SK-N-MC (cell line): Measurements from ENCODE around the gene TMEM223.
"Not testable (repeated sequence)": the region's sequence is repeated elsewhere in the genome, so short reads cannot be mapped to it uniquely, and the experiment has no call there.

ENCODE experiments used
- DNase-seq: peaks from one replicate; pipeline ENCODE4 v3.0.0-alpha.2; 2011; ENCODE audit warnings: low read depth, low spot score
- H3K27ac ChIP-seq: fragments of 200-600 bp; sonication (generic); 2 replicates; pipeline ENCODE4 v1.5.1; 2016; ENCODE audit warnings: mixed run types
- H3K36me3 ChIP-seq: fragments of 200-600 bp; sonication (generic); 2 replicates; pipeline ENCODE4 v1.6.1; 2017; ENCODE audit warnings: antibody characterized with exemption, low read length, mixed read lengths; ENCODE audit not compliant: insufficient read depth
- H3K4me3 ChIP-seq: fragments of 200-600 bp; sonication (generic); 2 replicates; pipeline ENCODE4 v1.5.1; 2016
- H3K9ac ChIP-seq: fragments of 200-600 bp; sonication (generic); 2 replicates; pipeline ENCODE4 v1.8.0; 2017; ENCODE audit warnings: mixed run types, mixed read lengths; ENCODE audit not compliant: insufficient read length
- H3K9me3 ChIP-seq: fragments of 200-600 bp; sonication (generic); 2 replicates; pipeline ENCODE4 v1.6.1; 2017; ENCODE audit warnings: low read depth, mild to moderate bottlenecking, antibody characterized with exemption, low read length, moderate library complexity, mixed read lengths
- EZH2 ChIP-seq: fragments of 200-600 bp; sonication (generic); IDR thresholded peaks from one replicate; pipeline ENCODE4 v1.6.1; 2017; ENCODE audit warnings: antibody characterized with exemption
- FOXP2 ChIP-seq: optimal IDR thresholded peaks from 2 replicates; pipeline ENCODE3; 2011; ENCODE audit warnings: mild to moderate bottlenecking, moderate library complexity; ENCODE audit not compliant: insufficient read depth; ENCODE audit errors: extremely low read length, control extremely low read depth
- POLR2AphosphoS5 ChIP-seq: IDR thresholded peaks from 2 replicates; pipeline ENCODE4 v1.6.1; 2012; ENCODE audit warnings: mild to moderate bottlenecking, low read depth, low read length, borderline replicate concordance

TMEM223 gene

GRCh38 chr11:62830904-62831519, 39.2 kb upstream of the TMEM223 start:
- TF ChIP-seq FOXP2 (no peak), POLR2AphosphoS5 (no peak), EZH2 (no peak)
- no peaks in the 10 kb centered on the region for H3K9me3 ChIP-seq
- peaks cover 31% of the 10 kb centered on the region for H3K36me3 ChIP-seq
- H3K4me3 ChIP-seq: peak overlapping the region; percentile 94
- H3K9ac ChIP-seq: peak overlapping the region; percentile 92
- no peak for DNase-seq
- peak overlapping the region; percentile 38; the same call in 1 of the 2 replicates for H3K27ac ChIP-seq

GRCh38 chr11:62828130-62828529, 36.3 kb upstream of the TMEM223 start:
- H3K4me3 ChIP-seq, H3K9me3 ChIP-seq, H3K27ac ChIP-seq, H3K9ac ChIP-seq, DNase-seq: not testable (repeated sequence)
- peaks cover 34% of the 10 kb centered on the region; the same call in 1 of the 2 replicates for H3K36me3 ChIP-seq

GRCh38 chr11:62823677-62824076, 31.9 kb upstream of the TMEM223 start:
- peaks cover 57% of the 10 kb centered on the region; the same call in 1 of the 2 replicates for H3K36me3 ChIP-seq
- no peak overlapping the region for H3K27ac ChIP-seq
- no peaks in the 10 kb centered on the region for H3K9me3 ChIP-seq
- no peak overlapping the region for H3K9ac ChIP-seq
- no peak for DNase-seq
- TF ChIP-seq EZH2 (no peak), POLR2AphosphoS5 (no peak), FOXP2 (no peak)
- no peak overlapping the region for H3K4me3 ChIP-seq

- Histone ChIP-seq H3K4me3 (no peak overlapping the region), H3K27ac (peak overlapping the region; percentile 15; the same call in 1 of the 2 replicates), H3K9ac (peak overlapping the region; percentile 55), H3K36me3 (peaks cover 19% of the 10 kb centered on the region), H3K9me3 (no peaks in the 10 kb centered on the region)
- TF ChIP-seq EZH2 (no peak), FOXP2 (no peak), POLR2AphosphoS5 (no peak)
- DNase-seq: no peak
Measured at GRCh38 chr11:62817129-62817528, 25.3 kb upstream of the TMEM223 start.

GRCh38 chr11:62816557-62816956, 24.8 kb upstream of the TMEM223 start:
- Histone ChIP-seq H3K27ac (no peak overlapping the region), H3K9me3 (no peaks in the 10 kb centered on the region), H3K4me3 (no peak overlapping the region), H3K36me3 (peaks cover 17% of the 10 kb centered on the region), H3K9ac (no peak overlapping the region)
- TF ChIP-seq FOXP2 (no peak), EZH2 (no peak), POLR2AphosphoS5 (no peak)
- DNase-seq: no peak

GRCh38 chr11:62811659-62812058, 19.9 kb upstream of the TMEM223 start:
- no peak overlapping the region for H3K9ac ChIP-seq
- H3K9me3 ChIP-seq: no peaks in the 10 kb centered on the region
- no peak overlapping the region for H3K4me3 ChIP-seq
- TF ChIP-seq EZH2: no peak
- TF ChIP-seq POLR2AphosphoS5: no peak
- TF ChIP-seq FOXP2: no peak
- no peak overlapping the region; the same call in 1 of the 2 replicates for H3K27ac ChIP-seq
- H3K36me3 ChIP-seq: no peaks in the 10 kb centered on the region
- no peak for DNase-seq

GRCh38 chr11:62810748-62811147, 18.9 kb upstream of the TMEM223 start:
- H3K9ac ChIP-seq: no peak overlapping the region
- no peaks in the 10 kb centered on the region for H3K36me3 ChIP-seq
- no peak overlapping the region for H3K27ac ChIP-seq
- DNase-seq: no peak
- no peak overlapping the region for H3K4me3 ChIP-seq
- TF ChIP-seq FOXP2: no peak
- TF ChIP-seq POLR2AphosphoS5: no peak
- TF ChIP-seq EZH2: no peak
- no peaks in the 10 kb centered on the region for H3K9me3 ChIP-seq

- H3K4me3 ChIP-seq: no peak overlapping the region
- peaks cover 18% of the 10 kb centered on the region for H3K36me3 ChIP-seq
- H3K9me3 ChIP-seq: no peaks in the 10 kb centered on the region
- DNase-seq: no peak
- no peak overlapping the region for H3K9ac ChIP-seq
- no peak for TF ChIP-seq FOXP2
- 0 out of 2 replicates have a peak, but pooled peaks have one; percentile 20 for TF ChIP-seq POLR2AphosphoS5
- no peak for TF ChIP-seq EZH2
- no peak overlapping the region for H3K27ac ChIP-seq
Measured at GRCh38 chr11:62806611-62807121, 14.9 kb upstream of the TMEM223 start.

- Histone ChIP-seq H3K27ac (peak overlapping the region; percentile 15), H3K9me3 (no peaks in the 10 kb centered on the region), H3K9ac (peak overlapping the region; percentile 79), H3K4me3 (peak overlapping the region; percentile 86), H3K36me3 (peaks cover 24% of the 10 kb centered on the region)
- DNase-seq: no peak
- TF ChIP-seq POLR2AphosphoS5: no peak
- no peak for TF ChIP-seq FOXP2
- no peak for TF ChIP-seq EZH2
Measured at GRCh38 chr11:62805961-62806441, 14.2 kb upstream of the TMEM223 start.
